ENCODE results near the gene FOSL1.

Gene FOSL1

GRCh38 chr11:65863889-65864705, 36.1 kb downstream of the FOSL1 start:
- in situ Hi-C loops (cut with HindIII; ENCODE audit: low sequenced_read_pairs): no loop called here
- H3K4me3 ChIP-seq (ENCODE audit: low read depth, low read length): no peak overlapping the region
- DNase-seq (ENCODE audit: low read depth, low spot score): no peak
- no peak for TF ChIP-seq CTCF (IDR thresholded peaks at IDR 0.05; ENCODE audit: low read depth, low read length)

GRCh38 chr11:65862941-65863888, 37.0 kb downstream of the FOSL1 start:
- DNase-seq (ENCODE audit: low read depth, low spot score): no peak
- TF ChIP-seq CTCF (IDR thresholded peaks at IDR 0.05; ENCODE audit: low read depth, low read length): no peak
- in situ Hi-C loops (cut with HindIII; ENCODE audit: low sequenced_read_pairs): no loop called here
- no peak overlapping the region for H3K4me3 ChIP-seq (ENCODE audit: low read depth, low read length)

GRCh38 chr11:65862191-65862735, 37.9 kb downstream of the FOSL1 start:
- H3K4me3 ChIP-seq (ENCODE audit: low read depth, low read length): no peak overlapping the region
- TF ChIP-seq CTCF (IDR thresholded peaks at IDR 0.05; ENCODE audit: low read depth, low read length): no peak
- no peak for DNase-seq (ENCODE audit: low read depth, low spot score)
- in situ Hi-C loops (cut with HindIII; ENCODE audit: low sequenced_read_pairs): no loop called here

- no peak for DNase-seq (ENCODE audit: low read depth, low spot score)
- no peak for TF ChIP-seq CTCF (IDR thresholded peaks at IDR 0.05; ENCODE audit: low read depth, low read length)
- H3K4me3 ChIP-seq (ENCODE audit: low read depth, low read length): peak overlapping the region; percentile 95
- in situ Hi-C loops (cut with HindIII; ENCODE audit: low sequenced_read_pairs): no loop called here
These were observed 38.5 kb downstream of the FOSL1 start for GRCh38 chr11:65861533-65862183.

- in situ Hi-C loops (cut with HindIII; ENCODE audit: low sequenced_read_pairs): no loop called here
- no peak for TF ChIP-seq CTCF (IDR thresholded peaks at IDR 0.05; ENCODE audit: low read depth, low read length)
- DNase-seq (ENCODE audit: low read depth, low spot score): no peak
- peak overlapping the region; percentile 95 for H3K4me3 ChIP-seq (ENCODE audit: low read depth, low read length)
These were observed 39.1 kb downstream of the FOSL1 start for GRCh38 chr11:65861165-65861505.

Measured in astrocyte of the spinal cord (primary cell).